ENCODE measurements around the gene MIAT.

DNA sequence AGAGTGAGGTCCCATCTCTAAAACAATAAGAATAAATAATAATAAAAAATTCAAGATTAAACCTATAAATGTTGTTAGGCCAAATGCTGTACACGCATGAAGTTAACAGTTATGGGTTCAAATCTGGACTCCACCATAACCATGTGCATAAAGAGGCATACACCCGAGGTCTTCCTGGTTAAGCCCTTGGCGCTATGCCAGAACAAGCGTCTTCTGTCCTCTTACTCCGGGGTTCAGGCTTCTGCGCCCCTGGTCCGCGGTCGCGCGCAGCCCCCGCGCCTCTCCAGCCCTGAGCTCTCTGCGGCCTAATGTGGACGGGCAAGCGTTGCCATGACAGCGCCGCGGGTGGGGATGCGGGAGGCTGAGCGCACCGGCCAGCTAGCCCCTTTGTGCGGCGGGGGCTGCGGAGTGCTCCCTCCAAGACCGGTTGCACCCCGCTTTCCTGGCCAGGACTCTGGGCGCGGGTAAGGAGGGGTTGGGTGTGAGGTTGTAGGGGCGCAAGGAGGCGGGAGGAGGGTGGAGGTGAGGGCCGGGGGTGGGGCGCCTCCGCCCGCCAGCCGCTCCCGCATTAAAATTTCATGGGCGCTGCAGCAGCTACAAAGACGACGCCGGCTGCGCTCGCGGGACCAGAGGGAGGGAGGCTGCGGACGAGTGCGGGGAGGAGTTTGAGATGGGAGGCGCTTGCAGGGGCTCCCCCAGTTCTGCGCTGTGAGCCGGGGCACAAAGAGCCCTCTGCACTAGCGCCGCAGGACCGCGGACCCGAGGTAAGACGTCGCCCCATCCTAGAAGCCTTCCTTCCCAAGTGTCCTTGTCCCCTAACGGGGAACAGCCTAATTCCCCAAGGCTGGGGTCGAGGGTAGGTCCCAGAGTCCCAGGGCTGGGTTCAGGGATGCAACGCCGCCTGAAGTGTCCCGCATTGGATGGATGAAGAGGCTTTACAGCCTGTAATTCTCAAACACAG lies at the start of gene MIAT:
- TF ChIP-seq, protein P1, sequence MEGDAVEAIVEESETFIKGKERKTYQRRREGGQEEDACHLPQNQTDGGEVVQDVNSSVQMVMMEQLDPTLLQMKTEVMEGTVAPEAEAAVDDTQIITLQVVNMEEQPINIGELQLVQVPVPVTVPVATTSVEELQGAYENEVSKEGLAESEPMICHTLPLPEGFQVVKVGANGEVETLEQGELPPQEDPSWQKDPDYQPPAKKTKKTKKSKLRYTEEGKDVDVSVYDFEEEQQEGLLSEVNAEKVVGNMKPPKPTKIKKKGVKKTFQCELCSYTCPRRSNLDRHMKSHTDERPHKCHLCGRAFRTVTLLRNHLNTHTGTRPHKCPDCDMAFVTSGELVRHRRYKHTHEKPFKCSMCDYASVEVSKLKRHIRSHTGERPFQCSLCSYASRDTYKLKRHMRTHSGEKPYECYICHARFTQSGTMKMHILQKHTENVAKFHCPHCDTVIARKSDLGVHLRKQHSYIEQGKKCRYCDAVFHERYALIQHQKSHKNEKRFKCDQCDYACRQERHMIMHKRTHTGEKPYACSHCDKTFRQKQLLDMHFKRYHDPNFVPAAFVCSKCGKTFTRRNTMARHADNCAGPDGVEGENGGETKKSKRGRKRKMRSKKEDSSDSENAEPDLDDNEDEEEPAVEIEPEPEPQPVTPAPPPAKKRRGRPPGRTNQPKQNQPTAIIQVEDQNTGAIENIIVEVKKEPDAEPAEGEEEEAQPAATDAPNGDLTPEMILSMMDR (IDR thresholded peaks at IDR 0.05; ENCODE audit: insufficient read depth, low read length, poor library complexity, severe bottlenecking), result no peak
- TF ChIP-seq EZH2phosphoT487 (conservative IDR thresholded peaks at IDR 0.05; ENCODE audit: low read length), result no peak
